ENCODE results near the gene FKBP15.
"Not testable (repeated sequence)": the region's sequence is repeated elsewhere in the genome, so short reads cannot be mapped to it uniquely, and the experiment has no call there.

Gene FKBP15

GRCh38 chr9:113181165-113181564 is 39.9 kb downstream of the FKBP15 start:
- FAIRE-seq: no peak

GRCh38 chr9:113179839-113180238 is 41.2 kb downstream of the FKBP15 start:
- no peak for FAIRE-seq

GRCh38 chr9:113178087-113178486 is 43.0 kb downstream of the FKBP15 start:
- FAIRE-seq: no peak

GRCh38 chr9:113177251-113177650 is 43.8 kb downstream of the FKBP15 start:
- no peak for FAIRE-seq

GRCh38 chr9:113176803-113177202 is 44.3 kb downstream of the FKBP15 start:
- FAIRE-seq: no peak

- no peak for FAIRE-seq
Observed at GRCh38 chr9:113173341-113173740, 47.7 kb downstream of the FKBP15 start.

GRCh38 chr9:113168809-113169208 is 52.3 kb downstream of the FKBP15 start:
- no peak for FAIRE-seq

GRCh38 chr9:113166039-113166438 is 55.0 kb downstream of the FKBP15 start:
- no peak for FAIRE-seq

GRCh38 chr9:113164536-113165300 is 56.4 kb downstream of the FKBP15 start:
- FAIRE-seq: no peak

- FAIRE-seq: no peak
Observed at GRCh38 chr9:113163001-113163400, 58.1 kb downstream of the FKBP15 start.

- FAIRE-seq: no peak
Observed at GRCh38 chr9:113160571-113160970, 60.5 kb downstream of the FKBP15 start.

GRCh38 chr9:113158446-113158845 is 62.6 kb downstream of the FKBP15 start:
- no peak for FAIRE-seq

- no peak for FAIRE-seq
Observed at GRCh38 chr9:113156880-113157279, 64.2 kb downstream of the FKBP15 start.

- FAIRE-seq: no peak
Observed at GRCh38 chr9:113155911-113156588, 65.0 kb downstream of the FKBP15 start.

GRCh38 chr9:113154946-113155345 is 66.1 kb downstream of the FKBP15 start:
- FAIRE-seq: no peak

GRCh38 chr9:113154471-113154870 is 66.6 kb downstream of the FKBP15 start:
- no peak for FAIRE-seq

- FAIRE-seq: no peak
Observed at GRCh38 chr9:113153599-113153998, 67.5 kb downstream of the FKBP15 start.

- no peak for FAIRE-seq
Observed at GRCh38 chr9:113152699-113153098, 68.4 kb downstream of the FKBP15 start.

- FAIRE-seq: no peak
Observed at GRCh38 chr9:113151696-113152630, 69.1 kb downstream of the FKBP15 start.

GRCh38 chr9:113150670-113151611 is 70.1 kb downstream of the FKBP15 start, which contains the start of gene SLC31A2:
TSS of gene SLC31A2 (plus strand) at chr9:113151007. CDS start at chr9:113151075, 68 bp downstream.
- FAIRE-seq: no peak

- not testable (repeated sequence) for FAIRE-seq
Observed at GRCh38 chr9:113149561-113149960, 71.5 kb downstream of the FKBP15 start.
